SKM-1 treated with dmso at 0.1 percent for 144 hours (cell line): ENCODE measurements around the gene KCNQ2.

Experiments
- DNase-seq: peaks from one replicate; lab custom pipeline; 2025; ENCODE audit not compliant: unreplicated experiment; lab: John Stamatoyannopoulos, UW

Gene KCNQ2

DNA sequence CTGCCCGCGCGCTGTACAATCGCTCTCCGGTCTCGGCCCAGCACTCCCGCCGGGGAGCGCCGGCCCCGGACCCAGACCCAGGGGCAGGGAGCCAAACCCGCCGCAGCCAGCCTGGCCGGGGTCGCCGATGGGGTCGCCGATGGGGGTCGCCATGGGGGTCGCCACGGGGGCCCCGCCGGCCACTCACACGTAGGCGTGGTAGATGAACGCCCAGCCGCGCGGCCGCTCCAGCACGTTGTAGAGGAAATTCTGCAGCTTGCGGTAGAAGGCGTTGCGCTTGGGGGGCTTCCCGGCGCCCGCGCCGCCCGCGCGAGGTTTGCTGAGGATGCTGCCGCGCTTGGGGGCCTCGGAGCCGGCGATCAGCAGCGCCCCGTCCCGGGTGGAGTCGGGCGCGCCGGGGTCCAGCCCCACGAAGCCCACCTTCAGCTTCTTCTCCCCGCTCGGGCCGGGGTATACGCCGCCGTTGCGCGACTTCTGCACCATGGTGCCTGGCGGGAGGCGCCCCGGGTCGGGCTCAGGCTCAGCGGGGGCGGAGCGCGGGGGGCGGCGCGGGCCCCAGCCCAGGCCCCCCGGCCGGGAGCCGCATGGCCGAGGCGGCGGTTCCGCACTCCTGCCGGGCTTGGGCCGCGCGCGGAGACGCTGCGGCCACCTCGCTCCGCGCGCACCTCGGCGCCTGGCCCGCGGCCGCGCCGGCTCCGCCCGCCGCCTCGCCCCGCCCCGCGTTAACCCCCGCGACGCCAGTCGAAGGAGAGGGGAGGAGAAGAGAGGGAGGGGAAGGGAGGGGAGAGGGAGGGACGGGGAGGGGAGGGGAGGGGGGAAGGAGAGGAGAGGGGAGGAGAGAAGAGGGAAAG lies at the start of gene KCNQ2:
TSS of gene KCNQ2 (minus strand) at position 675 of the 851 bp plus-strand sequence. CDS start at position 483, 192 bp downstream.
- DNase-seq, result no peak

DNA sequence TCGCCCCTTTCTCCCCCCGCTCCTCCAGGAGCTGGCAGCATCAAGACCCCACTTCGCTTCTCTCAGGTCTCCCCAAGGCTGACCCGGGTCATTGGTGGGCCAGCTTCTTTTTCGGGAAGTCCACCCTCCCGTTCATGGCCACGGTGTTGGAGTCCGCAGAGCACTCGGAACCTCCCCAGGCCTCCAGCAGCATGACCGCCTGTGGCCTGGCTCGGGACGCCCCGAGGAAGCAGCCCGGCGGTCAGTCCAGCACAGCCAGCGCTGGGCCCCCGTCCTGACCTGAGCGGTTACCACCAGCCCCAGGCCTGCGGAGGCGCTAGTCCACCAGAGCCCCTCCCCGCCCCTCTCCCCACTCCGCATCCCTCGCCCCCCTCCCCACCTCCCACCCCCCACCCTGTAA lies 49.1 kb upstream of the KCNQ2 start:
- DNase-seq, result no peak

DNA sequence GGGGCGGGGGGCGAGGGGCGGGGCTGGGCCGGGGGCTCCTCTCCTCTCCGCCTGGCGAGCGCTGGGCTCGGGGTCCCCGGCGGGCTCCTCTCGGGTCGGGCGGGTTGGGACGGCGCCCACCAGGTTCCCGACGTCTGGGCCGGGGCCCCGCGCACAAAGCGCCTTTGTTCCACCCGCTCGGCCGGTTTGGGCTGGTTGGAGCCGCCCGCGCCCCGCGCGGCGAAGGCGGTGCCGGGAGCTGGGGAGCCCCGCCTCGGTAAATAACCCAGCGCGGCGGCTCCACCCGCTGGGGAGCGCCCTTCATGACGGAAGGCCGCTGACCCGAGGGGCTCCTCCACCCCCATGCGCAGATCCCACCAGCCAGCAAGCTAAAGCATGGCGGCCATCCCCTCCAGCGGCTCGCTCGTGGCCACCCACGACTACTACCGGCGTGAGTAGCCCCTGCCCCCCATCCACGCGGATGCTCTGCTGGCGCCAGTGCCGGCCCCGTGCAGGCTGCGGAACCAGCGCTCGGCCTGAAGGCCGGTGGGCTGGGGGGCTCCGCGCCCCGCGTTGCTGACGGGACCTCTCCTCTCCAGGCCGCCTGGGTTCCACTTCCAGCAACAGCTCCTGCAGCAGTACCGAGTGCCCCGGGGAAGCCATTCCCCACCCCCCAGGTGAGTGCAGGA lies 48.6 kb upstream of the KCNQ2 start:
- DNase-seq, result no peak

DNA sequence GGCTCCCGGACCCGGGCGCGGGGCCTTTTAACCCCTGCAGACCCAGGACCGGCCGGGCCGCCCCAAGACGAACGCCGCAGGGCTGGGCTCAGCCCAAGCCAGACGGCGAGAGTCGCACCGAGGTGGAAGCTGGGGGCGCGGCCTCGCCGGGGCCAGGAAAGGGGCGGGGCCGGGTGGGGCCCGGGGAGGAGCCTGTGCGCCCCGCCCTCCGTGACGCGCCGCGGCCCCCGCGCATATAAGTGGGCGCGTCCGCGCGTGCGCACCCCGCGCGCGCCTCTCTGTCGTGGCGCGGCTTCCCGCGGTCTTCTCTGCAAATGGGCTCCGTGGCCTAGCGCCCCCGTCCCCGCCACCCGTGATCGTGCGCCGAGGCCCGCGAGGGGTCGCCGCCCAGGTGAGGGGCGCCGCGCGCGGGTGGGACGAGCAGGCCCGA lies 48.1 kb upstream of the KCNQ2 start, which contains the start of gene PPDPF:
TSS of gene PPDPF (plus strand) at position 262 of the 430 bp plus-strand sequence. CDS start 544 bp downstream, outside the sequence.
- DNase-seq, result peak; percentile 60

DNA sequence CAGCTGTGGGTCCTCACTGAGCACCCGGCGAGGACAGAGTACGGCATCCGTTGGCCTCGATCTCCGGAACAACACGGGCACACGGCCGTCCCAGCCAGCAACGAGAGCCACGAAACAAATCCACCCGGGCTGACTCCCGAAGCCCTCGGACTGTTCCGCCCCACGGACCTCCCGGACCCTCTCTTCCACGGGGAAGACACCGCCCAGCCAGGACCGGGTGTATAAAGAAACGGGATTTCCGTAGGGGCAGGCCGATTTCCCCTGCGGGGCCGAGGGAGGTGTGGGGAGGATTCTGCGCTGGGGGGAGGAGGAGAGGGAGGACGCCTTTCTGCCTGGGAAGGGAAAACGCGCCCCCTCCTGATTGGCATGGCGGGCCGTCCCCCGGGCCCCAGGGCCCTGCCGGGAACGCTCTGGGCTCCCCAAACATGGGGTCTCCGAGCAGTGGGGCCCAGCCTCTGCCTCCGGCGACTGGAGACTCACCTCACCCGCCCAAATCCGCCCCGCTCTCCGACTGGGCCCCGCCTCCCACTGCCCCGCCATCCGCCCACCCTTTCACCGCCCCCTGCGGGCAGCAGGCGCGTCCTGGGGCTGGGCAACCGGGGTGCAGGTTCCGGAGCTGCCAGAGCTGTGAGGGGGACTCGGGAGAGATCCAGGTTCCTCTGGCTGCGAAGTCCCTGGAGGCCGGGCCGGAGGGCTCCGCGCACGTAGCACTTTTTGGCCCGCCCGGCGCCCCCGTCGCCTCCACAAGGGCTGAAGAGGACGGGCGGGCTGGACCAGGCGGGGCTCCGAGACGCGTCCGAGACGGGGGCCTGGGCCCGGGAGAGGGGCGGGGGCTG lies 47.4 kb upstream of the KCNQ2 start:
- peak; percentile 56 for DNase-seq

DNA sequence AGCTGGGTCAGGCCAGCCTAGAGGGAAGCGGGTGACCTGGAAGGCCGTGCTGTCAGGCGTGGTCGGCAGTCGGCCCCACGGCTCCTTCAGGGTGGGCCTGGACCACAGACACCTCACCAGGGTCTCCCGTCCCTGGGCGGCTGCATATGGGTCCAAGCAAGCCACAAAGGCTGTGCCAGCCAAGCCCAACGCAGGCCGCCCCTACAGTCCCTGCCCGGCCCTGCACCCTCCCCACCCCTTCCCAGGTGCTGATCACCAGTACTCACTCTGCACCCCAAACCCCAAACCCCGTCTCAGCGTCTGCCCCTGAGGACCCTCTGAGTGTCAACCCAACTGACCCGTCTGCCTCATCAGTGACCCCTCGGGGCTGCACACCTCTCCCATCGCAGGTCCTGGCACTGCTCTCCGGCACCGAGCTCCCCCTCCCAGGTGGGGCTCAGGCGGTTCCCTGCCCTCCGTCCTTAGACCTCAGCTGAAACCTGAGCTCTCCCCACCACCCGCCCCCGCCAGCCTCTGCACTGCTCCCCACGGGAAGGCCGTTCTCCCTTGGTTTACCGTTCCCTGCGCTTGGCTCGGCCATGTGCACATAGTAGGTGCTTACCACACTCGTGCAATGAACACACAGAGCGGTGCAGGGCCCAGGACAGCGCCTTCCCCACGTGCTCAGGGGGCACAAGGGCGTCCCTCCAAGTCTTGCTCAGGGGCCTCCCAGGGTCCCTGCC lies 46.7 kb upstream of the KCNQ2 start:
- DNase-seq, result no peak

DNA sequence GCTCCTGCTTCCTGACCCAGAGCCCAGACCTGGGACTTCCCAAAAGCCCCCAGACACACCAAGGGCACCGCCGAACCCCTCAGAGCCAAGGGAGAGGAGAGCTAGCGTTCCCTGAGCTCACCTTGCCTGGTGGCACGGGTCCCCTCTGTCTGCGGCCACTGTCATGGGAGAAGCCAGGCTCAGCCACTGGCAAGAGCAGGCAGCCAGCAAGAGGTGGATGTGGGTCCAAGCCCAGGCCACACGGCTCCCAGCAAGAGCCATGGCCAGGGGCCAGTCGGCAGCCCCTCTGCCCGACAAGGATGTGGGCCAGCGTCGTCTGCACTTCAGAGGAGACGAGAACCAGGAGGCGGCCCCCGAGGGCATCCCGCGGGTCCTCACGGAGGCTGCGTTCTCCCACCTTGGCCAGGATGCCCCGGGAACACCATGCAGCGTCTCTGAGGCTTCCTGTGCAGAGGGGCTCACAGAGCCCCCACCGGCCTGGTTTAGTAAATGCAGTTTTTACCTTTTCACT lies 46.0 kb upstream of the KCNQ2 start:
- DNase-seq, result no peak

DNA sequence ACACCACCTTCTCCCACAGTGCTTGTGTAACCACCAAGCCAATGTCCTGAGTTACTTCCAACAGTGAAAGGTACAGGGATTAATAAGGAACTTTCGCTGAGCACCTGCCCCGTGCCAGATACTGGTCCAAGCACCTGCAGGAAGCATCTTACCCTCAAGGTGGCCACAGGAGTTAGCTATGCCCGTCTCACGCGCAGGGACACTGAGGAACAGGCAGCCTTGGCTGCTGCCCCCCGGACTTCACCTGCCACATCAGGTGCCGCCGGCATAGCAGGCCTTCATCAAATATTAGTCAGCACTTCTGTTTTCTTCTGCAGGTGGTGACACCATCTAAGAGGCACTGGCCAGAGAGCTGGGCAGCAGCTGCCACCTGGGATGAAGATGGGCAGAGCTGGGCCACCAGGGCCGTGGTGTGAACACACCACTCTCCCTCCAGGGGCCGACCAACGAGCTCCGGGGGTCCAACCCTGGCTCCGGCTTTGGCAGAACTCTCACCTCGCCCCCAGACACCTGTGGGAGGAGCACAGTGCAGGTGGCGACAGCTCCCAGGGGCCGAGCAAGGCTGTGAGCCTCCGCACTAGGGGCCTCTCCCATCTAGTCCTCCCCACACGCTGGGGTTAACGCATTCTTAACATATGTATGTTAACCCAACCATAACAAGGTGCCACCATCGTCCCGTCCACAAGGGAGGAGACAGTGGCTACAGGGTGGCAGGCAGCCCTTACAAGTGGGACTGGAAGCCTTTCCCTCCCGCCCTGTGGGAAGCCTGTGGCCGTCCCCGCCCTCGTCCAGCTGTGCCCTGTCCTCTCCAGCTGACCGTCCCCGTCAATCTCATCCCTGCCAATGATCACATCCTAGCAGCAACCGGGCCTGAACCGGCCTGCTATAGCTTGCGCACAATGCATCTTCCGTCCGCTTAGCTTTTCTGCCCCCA lies 45.2 kb upstream of the KCNQ2 start:
- no peak for DNase-seq

DNA sequence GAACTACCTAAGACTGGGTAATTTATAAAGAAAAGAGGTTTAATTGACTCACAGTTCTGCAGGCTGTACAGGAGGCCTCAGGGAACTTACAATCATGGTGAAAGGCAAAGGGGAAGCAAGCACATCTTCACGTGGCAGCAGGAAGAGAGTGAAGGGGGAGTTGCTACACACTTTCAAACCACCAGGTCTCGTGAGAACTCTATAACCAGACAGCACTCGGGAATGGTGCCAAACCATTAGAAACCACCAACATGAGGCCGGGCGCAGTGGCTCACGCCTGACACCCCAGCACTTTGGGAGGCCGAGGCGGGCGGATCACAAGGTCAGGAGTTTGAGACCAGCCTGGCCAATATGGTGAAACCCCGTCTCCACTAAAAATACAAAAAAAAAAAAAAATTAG lies 42.1 kb upstream of the KCNQ2 start:
- DNase-seq, result peak; percentile 34

DNA sequence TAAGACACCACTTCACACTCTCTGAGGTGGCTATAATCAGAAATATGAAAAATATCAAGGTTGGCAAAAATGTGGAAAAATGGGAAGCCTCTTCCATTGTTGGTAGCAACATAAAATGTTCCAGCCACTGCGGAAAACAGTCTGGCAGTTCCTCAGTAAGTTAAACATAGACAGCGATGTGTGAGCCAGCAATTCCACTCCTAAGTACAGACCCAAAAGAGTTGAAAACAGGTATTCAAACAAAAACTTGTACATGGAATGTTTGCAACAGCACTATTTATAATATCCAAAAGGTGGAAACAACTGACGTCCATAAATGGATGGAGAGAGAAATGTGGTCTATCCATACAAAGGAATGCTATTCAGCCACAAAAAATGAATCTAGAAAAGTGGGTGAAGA lies 40.8 kb upstream of the KCNQ2 start:
- DNase-seq, result no peak

DNA sequence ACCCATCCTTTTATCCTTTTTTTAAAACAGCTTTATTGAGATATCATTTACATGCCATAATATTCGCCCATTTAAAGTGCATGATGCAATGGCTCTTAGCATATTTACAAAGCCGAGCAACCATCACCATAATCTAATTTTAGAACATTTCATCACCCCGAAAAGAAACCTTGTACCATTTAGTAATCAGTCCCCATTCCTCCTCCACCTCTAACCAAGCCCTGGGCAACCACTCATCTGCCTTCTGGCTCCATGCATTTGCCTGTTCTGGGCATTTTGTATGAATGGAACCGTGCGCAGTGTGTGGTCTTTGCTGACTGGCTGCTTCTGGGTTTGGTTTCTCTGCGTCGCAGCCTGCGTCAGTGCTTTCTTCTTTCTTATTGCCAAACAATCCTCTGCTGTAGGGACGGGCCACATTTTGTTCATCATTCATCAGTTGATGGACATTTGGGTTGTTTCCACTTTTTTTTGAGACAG lies 36.7 kb upstream of the KCNQ2 start:
- no peak for DNase-seq

DNA sequence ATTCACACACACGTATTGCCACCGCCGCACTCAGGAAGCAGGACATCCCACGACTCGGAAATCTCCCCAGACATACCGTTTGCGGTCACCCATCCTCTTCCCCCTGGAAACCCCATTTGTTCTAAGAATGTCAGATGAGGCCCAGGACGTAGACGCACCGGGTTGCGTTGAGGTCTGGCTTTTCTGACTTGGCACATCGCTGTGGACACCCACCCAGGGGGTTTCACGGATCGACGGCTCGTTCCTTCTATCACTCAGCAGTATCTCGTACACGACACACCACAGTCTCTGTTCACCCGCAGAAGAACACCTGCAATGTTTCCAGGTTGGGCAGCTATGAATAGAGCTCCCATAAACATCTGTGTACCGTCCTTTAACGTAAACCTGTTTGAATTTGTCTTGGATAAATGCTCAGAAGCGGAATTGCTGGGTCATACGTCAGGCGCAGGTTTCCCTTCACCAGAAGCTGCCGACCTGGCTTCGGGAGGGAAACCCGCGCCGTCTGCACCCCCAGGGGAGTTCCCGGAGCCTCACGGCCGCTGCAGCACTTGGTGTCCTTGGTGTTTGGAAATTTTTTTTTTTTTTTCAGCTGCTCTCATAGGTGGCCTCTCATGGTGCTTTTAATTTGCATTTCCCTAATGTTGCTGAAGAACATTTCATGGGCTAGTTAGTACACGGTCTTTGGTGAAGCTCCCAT lies 35.8 kb upstream of the KCNQ2 start:
- no peak for DNase-seq

DNA sequence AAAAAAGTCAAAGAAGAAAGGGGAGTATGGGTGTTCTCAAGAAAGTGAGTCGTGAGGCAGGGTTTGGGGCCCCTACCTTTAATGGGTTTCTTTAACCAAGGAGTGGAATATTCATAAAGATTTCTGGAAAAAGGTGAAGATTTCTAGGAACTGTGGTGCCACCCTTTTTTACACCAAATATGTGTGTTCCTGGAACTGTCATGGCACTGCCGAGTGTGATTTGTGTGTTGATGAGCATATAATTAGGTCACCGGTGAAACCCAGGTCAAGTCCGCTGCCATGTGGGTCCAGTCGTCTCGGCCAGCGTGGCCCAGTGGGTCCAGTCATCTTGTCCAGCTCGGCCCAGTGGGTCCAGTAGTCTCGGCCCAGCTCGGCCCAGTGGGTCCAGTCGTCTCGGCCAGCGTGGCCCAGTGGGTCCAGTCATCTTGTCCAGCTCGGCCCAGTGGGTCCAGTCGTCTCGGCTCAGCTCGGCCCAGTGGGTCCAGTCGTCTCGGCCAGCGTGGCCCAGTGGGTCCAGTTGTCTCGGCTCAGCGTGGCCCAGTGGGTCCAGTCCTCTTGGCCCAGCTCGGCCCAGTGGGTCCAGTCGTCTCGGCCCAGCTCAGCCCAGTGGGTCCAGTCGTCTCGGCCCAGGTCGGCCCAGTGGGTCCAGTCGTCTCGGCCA lies 34.8 kb upstream of the KCNQ2 start:
- DNase-seq, result no peak

DNA sequence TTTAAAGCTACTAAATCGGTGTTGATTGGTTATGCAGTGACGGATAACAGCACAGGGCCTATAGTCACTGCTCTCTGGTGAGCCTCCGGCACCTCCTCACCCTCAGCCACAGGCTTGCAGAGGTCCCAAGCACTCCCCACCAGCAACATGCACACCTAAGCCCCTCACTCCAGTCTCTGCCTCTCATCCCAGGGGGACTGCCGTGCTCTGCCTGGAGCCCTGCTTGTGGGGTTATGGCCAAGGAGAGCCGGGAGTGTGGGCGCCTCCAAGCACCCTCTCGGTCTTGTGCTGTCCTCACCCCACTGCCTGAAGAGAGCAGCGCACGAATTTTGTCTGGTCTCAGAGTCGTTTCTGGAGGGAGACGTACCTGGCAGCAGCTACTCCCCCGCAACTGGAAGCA lies 33.3 kb upstream of the KCNQ2 start:
- DNase-seq, result no peak

DNA sequence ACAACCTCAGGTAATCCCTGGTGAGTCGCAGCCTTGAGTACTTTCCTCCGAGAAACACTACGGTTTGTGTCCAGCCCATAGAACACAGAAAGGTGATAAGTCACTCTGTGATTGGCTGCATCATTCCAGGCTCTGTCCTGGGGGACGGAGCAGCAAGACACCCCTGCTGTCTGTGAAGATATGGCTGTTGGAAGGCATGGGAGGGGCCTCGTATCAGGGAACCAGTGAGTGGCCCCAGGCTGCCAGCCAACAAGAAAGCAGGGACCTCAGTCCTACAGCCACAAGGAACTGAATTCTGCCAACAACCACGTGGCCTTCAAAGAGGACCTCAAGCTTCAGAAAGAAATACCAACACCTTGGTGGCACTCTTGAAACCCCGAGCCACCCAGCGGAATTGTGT lies 32.8 kb upstream of the KCNQ2 start:
- DNase-seq, result no peak

DNA sequence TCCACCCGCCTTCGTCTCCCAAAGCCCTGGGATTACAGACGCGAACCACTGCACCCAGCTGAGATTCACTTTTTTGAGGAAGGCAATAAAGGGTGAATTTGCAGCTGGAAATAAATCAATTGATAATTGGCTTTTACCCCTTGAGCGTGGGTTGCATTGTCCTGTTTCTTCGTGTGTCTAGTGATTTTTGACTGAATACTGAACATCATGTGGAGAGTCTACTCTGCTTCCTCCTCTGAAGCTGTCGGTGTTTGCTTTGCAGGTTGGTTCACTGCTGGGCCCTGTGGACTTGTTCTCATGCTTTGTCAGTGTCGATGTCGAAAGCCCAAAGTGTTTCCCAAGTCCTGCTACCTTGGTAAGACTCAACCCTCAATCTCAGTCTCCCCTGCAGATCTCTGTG lies 32.2 kb upstream of the KCNQ2 start:
- no peak for DNase-seq

DNA sequence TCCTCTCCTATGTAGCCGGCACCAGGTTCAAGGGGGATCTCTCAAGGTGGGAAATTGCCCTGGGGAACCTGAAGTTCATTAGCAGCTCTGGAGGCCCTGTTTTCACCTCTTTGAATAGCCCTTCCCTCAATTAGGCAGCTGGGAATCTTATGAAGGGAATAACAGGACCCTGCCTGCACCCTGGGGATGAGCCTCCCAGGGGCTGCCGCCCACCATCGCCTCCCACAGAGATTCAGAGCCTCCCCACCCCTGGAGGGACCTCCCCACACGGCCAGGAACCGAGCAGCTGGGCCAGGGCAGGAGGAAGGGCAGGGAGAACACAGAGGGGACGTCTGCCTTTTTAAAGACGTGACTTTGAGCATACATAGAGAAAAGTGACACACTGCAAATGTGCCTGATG lies 31.1 kb upstream of the KCNQ2 start:
- no peak for DNase-seq

DNA sequence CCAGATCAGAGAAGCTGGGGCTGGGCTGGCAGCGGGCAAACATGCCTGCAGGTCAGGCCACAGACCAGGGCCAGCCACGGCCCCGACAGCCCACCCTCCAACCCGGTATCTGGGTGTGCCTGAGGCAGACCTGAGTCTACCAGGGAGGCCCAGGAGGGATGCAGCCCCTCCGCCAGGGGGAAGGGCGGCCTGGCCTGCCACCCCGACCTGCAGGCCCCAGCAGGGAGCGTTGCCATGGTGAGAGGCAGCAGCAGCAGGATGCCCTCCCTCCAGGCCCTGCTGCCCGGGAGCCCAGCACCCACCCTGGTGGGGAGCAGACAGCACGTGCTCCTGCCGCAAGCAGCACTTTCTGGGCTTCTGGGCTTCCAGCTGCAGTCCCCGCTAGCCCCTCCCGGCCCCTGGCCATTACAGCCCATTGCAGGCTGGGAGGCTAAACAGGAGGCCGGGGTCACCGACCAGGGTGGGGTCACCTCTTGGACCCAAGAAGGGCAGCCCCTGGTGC lies 30.3 kb upstream of the KCNQ2 start:
- DNase-seq, result no peak
